KMS-11 (cell line): ENCODE results near the gene TAOK1.

Experiments
- H2AFZ ChIP-seq: fragments of 200-600 bp; sonication (generic); 2 replicates; pipeline ENCODE4 v1.6.1; 2016; ENCODE audit warnings: antibody characterized with exemption, mixed run types, low read depth
- H3K27ac ChIP-seq: fragments of 200-600 bp; sonication (generic); 2 replicates; pipeline ENCODE4 v1.6.1; 2016; ENCODE audit warnings: mild to moderate bottlenecking, mixed run types
- H3K27me3 ChIP-seq: fragments of 200-600 bp; sonication (generic); 2 replicates; pipeline ENCODE4 v1.6.1; 2017; ENCODE audit warnings: mild to moderate bottlenecking, low read depth, mixed run types, moderate library complexity; ENCODE audit not compliant: insufficient read depth
- H3K36me3 ChIP-seq: fragments of 200-600 bp; sonication (generic); 2 replicates; pipeline ENCODE4 v1.6.1; 2017; ENCODE audit warnings: mild to moderate bottlenecking, mixed run types; ENCODE audit not compliant: insufficient read depth
- H3K4me1 ChIP-seq: fragments of 200-600 bp; sonication (generic); 2 replicates; pipeline ENCODE4 v1.6.1; 2016; ENCODE audit warnings: mild to moderate bottlenecking, low read depth, mixed run types; ENCODE audit not compliant: poor library complexity, severe bottlenecking
- H3K4me2 ChIP-seq: fragments of 200-600 bp; sonication (generic); 2 replicates; pipeline ENCODE4 v1.7.0; 2016; ENCODE audit warnings: mild to moderate bottlenecking, mixed run types
- H3K4me3 ChIP-seq: fragments of 200-600 bp; sonication (generic); IDR thresholded peaks from 2 replicates; pipeline ENCODE4 v1.6.1; 2017; ENCODE audit warnings: low read depth, low read length, mixed read lengths; ENCODE audit not compliant: insufficient read depth
- H3K79me2 ChIP-seq: fragments of 200-600 bp; sonication (generic); 2 replicates; pipeline ENCODE4 v1.6.1; 2016; ENCODE audit warnings: low read depth, mixed run types; ENCODE audit not compliant: insufficient read depth
- H3K9ac ChIP-seq: fragments of 200-600 bp; sonication (generic); 2 replicates; pipeline ENCODE4 v1.6.1; 2016; ENCODE audit warnings: mild to moderate bottlenecking, mixed run types
- H4K20me1 ChIP-seq: fragments of 200-600 bp; sonication (generic); 2 replicates; pipeline ENCODE4 v1.6.1; 2016; ENCODE audit warnings: mild to moderate bottlenecking, mixed run types; ENCODE audit not compliant: insufficient read depth
- CTCF ChIP-seq: fragments of 200-600 bp; sonication (generic); conservative IDR thresholded peaks from 2 replicates; pipeline ENCODE4 v1.6.1; 2017; ENCODE audit warnings: low read depth, mild to moderate bottlenecking, antibody characterized with exemption, low read length, moderate library complexity, mixed read lengths

Gene TAOK1

GRCh38 chr17:29563816-29564215, 173.7 kb downstream of the TAOK1 start:
- Histone ChIP-seq H3K9ac (no peak overlapping the region), H3K4me2 (peak overlapping the region; percentile 97; the same call in 1 of the 2 replicates), H2AFZ (no peak overlapping the region), H3K27ac (no peak overlapping the region), H3K27me3 (no peaks in the 10 kb centered on the region), H3K4me3 (no peak overlapping the region), H3K4me1 (peaks cover 20% of the 10 kb centered on the region), H3K79me2 (peaks cover 11% of the 10 kb centered on the region; the same call in 1 of the 2 replicates), H4K20me1 (no peaks in the 10 kb centered on the region), H3K36me3 (no peaks in the 10 kb centered on the region)
- TF ChIP-seq CTCF: no peak

- H2AFZ ChIP-seq: peak overlapping the region; percentile 96
- H3K9ac ChIP-seq: peak overlapping the region; percentile 55
These were observed 175.7 kb downstream of the TAOK1 start for GRCh38 chr17:29565643-29566472.

GRCh38 chr17:29566473-29567303, 176.5 kb downstream of the TAOK1 start, which contains the start of gene ABHD15:
Gene ABHD15, minus strand, starts transcription at chr17:29567037. Its CDS starts 71 bp downstream, at chr17:29566966.
- Histone ChIP-seq H3K4me3 (peak within 1 kb of the TSS; percentile 17), H3K9ac (peak within 1 kb of the TSS; percentile 76), H2AFZ (peak within 1 kb of the TSS; percentile 96), H3K4me1 (peaks cover 30% of the 10 kb centered on the region), H3K27me3 (no peaks in the 10 kb centered on the region), H3K36me3 (no peaks in the 10 kb centered on the region), H3K4me2 (peak within 1 kb of the TSS; percentile 97), H3K27ac (peak within 1 kb of the TSS; percentile 90), H4K20me1 (no peaks in the 10 kb centered on the region), H3K79me2 (peaks cover 11% of the 10 kb centered on the region; the same call in 1 of the 2 replicates)
- no peak; the same call in 1 of the 2 replicates for TF ChIP-seq CTCF

More at GRCh38 chr17:29565643-29566472, 175.7 kb downstream of the TAOK1 start:
- Histone ChIP-seq H3K4me2 (peak overlapping the region; percentile 97), H4K20me1 (no peaks in the 10 kb centered on the region), H3K36me3 (no peaks in the 10 kb centered on the region), H3K27me3 (no peaks in the 10 kb centered on the region), H3K79me2 (peaks cover 11% of the 10 kb centered on the region; the same call in 1 of the 2 replicates), H3K4me1 (peaks cover 30% of the 10 kb centered on the region), H3K27ac (peak overlapping the region; percentile 90), H3K4me3 (peak overlapping the region; percentile 17)
- TF ChIP-seq CTCF: peak; percentile 46

GRCh38 chr17:29567304-29567553, 177.1 kb downstream of the TAOK1 start:
- no peaks in the 10 kb centered on the region for H4K20me1 ChIP-seq

More at GRCh38 chr17:29567304-29567553, 177.1 kb downstream of the TAOK1 start:
- peak overlapping the region; percentile 90 for H3K27ac ChIP-seq
- no peaks in the 10 kb centered on the region for H3K27me3 ChIP-seq
- peaks cover 11% of the 10 kb centered on the region; the same call in 1 of the 2 replicates for H3K79me2 ChIP-seq
- no peak overlapping the region for H3K4me3 ChIP-seq
- H3K4me2 ChIP-seq: peak overlapping the region; percentile 74
- H2AFZ ChIP-seq: peak overlapping the region; percentile 96
- H3K9ac ChIP-seq: peak overlapping the region; percentile 76; the same call in 1 of the 2 replicates
- H3K36me3 ChIP-seq: no peaks in the 10 kb centered on the region
- TF ChIP-seq CTCF: no peak
- H3K4me1 ChIP-seq: peaks cover 30% of the 10 kb centered on the region
